Thyroid gland (tissue), 4 donors: ENCODE measurements around the gene USP17L22. TPM values are rescaled to one million over a fixed set of nuclear protein-coding genes. Genes with fewer than 3 reads are reported as not detected.
"Not testable (repeated sequence)": the region's sequence is repeated elsewhere in the genome, so short reads cannot be mapped to it uniquely, and the experiment has no call there.

Experiments
- DNase-seq, 2 donors: peaks; one replicate each; pipeline ENCODE4 v3.0.0-alpha.2; 2019
- H3K27ac ChIP-seq, 3 donors: fragments of 200-600 bp; sonication (generic); 1 replicate in 2 of 3; 2 replicates in 1 of 3; pipeline ENCODE4 v1.5.1; 2016 to 2019; ENCODE audit warnings: mild to moderate bottlenecking in 1 of 3, moderate library complexity in 1 of 3
- H3K27me3 ChIP-seq: fragments of 200-600 bp; sonication (generic); one replicate; pipeline ENCODE4 v1.5.1; 2019
- H3K36me3 ChIP-seq, 2 donors: fragments of 200-600 bp; sonication (generic); one replicate each; pipeline ENCODE4 v1.5.1; 2016 to 2019
- H3K4me1 ChIP-seq, 2 donors: fragments of 200-600 bp; sonication (generic); one replicate each; pipeline ENCODE4 v1.5.1; 2017 to 2019
- H3K4me3 ChIP-seq, 3 donors: fragments of 200-600 bp; sonication (generic); replicated peaks in 1 of 3; 1 replicate in 2 of 3; 2 replicates in 1 of 3; pipeline ENCODE4 v1.5.1; 2016; ENCODE audit warnings: mild to moderate bottlenecking in 1 of 3
- H3K9me3 ChIP-seq: fragments of 200-600 bp; sonication (generic); one replicate; pipeline ENCODE4 v1.5.1; 2017
- WGBS, 2 donors: methylation state at CpG; one replicate each; pipeline ENCODE4 v1.1.5; 2017; 5-methylcytosine and 5-hydroxymethylcytosine counted together
- intact Hi-C: fragments of 100-400 bp; cut with DNase I; formaldehyde crosslinking; loops from one replicate; pipeline ENCODE4 v1.15.1; 2023
- total RNA-seq, 4 donors: library from RNA; depleted of rRNA; stranded (reverse); fragments of >200 nt; gene quantifications; one replicate each; pipeline ENCODE4 v1.2.3, GENCODE V29; 2016

USP17L22 gene, protein sequence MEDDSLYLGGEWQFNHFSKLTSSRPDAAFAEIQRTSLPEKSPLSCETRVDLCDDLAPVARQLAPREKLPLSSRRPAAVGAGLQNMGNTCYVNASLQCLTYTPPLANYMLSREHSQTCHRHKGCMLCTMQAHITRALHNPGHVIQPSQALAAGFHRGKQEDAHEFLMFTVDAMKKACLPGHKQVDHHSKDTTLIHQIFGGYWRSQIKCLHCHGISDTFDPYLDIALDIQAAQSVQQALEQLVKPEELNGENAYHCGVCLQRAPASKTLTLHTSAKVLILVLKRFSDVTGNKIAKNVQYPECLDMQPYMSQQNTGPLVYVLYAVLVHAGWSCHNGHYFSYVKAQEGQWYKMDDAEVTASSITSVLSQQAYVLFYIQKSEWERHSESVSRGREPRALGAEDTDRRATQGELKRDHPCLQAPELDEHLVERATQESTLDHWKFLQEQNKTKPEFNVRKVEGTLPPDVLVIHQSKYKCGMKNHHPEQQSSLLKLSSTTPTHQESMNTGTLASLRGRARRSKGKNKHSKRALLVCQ
- not detected for total RNA-seq

DNA sequence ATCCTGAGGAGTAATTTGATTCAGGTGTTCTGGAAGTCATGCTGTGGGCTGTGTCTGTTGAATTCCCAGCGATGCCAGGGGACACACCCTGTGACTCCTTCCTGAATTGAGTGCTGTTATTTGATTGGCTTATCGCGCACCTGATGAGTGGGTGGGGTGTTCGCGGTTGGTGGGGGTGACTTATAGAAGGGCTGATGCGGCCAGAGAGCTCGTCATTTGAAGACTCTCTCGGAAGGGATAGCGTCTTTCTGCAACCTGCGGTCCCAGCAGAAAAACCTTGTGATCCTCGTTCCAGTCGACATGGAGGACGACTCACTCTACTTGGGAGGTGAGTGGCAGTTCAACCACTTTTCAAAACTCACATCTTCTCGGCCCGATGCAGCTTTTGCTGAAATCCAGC is at the start of gene USP17L22:
Gene USP17L22 (plus strand): TSS at position 301 of the 400 bp plus-strand sequence. CDS start 0 bp downstream, at position 301.
- intact Hi-C loops, H3K9me3 ChIP-seq, H3K4me3 ChIP-seq, H3K27me3 ChIP-seq, H3K27ac ChIP-seq, H3K36me3 ChIP-seq, DNase-seq, H3K4me1 ChIP-seq: not testable (repeated sequence)
- WGBS, 2 donors, result no CpG with 5 or more reads among the region's 15 CpGs

DNA sequence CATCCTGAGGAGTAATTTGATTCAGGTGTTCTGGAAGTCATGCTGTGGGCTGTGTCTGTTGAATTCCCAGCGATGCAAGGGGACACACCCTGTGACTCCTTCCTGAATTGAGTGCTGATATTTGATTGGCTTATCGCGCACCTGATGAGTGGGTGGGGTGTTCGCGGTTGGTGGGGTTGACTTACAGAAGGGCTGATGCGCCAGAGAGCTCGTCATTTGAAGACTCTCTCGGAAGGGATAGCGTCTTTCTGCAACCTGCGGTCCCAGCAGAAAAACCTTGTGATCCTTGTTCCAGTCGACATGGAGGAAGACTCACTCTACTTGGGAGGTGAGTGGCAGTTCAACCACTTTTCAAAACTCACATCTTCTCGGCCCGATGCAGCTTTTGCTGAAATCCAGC is 47.6 kb upstream of the USP17L22 start, which contains the start of gene USP17L12:
Gene USP17L12 (plus strand): TSS at position 301 of the 400 bp plus-strand sequence. CDS start 0 bp downstream, at position 301.
- H3K27me3 ChIP-seq, H3K4me1 ChIP-seq, H3K4me3 ChIP-seq, intact Hi-C loops, H3K27ac ChIP-seq, H3K9me3 ChIP-seq, DNase-seq, H3K36me3 ChIP-seq: not testable (repeated sequence)
- WGBS, 2 donors, result no CpG with 5 or more reads among the region's 13 CpGs

DNA sequence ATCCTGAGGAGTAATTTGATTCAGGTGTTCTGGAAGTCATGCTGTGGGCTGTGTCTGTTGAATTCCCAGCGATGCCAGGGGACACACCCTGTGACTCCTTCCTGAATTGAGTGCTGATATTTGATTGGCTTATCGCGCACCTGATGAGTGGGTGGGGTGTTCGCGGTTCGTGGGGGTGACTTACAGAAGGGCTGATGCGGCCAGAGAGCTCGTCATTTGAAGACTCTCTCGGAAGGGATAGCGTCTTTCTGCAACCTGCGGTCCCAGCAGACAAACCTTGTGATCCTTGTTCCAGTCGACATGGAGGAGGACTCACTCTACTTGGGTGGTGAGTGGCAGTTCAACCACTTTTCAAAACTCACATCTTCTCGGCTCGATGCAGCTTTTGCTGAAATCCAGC is 42.8 kb upstream of the USP17L22 start, which contains the start of gene USP17L13:
Gene USP17L13 (plus strand): TSS at position 301 of the 400 bp plus-strand sequence. CDS start 0 bp downstream, at position 301.
- H3K4me3 ChIP-seq, H3K4me1 ChIP-seq, H3K27ac ChIP-seq, H3K27me3 ChIP-seq, H3K9me3 ChIP-seq, H3K36me3 ChIP-seq, intact Hi-C loops, DNase-seq: not testable (repeated sequence)
- no CpG with 5 or more reads among the region's 14 CpGs for whole genome bisulfite sequencing, 2 donors

DNA sequence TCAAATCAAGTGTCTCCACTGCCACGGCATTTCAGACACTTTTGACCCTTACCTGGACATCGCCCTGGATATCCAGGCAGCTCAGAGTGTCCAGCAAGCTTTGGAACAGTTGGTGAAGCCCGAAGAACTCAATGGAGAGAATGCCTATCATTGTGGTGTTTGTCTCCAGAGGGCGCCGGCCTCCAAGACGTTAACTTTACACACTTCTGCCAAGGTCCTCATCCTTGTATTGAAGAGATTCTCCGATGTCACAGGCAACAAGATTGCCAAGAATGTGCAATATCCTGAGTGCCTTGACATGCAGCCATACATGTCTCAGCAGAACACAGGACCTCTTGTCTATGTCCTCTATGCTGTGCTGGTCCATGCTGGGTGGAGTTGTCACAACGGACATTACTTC is 37.2 kb upstream of the USP17L22 start:
- H3K9me3 ChIP-seq, H3K4me1 ChIP-seq, H3K27ac ChIP-seq, intact Hi-C loops, H3K27me3 ChIP-seq, H3K4me3 ChIP-seq, H3K36me3 ChIP-seq: not testable (repeated sequence)
- WGBS, 2 donors, result 82% methylated on average over 5 of the region's 8 CpGs; no CpG with 5 or more reads in 1 of the 2 donors
- DNase-seq, result peak in 1 of 2 donors; percentile 0

DNA sequence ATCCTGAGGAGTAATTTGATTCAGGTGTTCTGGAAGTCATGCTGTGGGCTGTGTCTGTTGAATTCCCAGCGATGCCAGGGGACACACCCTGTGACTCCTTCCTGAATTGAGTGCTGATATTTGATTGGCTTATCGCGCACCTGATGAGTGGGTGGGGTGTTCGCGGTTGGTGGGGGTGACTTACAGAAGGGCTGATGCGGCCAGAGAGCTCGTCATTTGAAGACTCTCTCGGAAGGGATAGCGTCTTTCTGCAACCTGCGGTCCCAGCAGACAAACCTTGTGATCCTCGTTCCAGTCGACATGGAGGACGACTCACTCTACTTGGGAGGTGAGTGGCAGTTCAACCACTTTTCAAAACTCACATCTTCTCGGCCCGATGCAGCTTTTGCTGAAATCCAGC is 33.3 kb upstream of the USP17L22 start, which contains the start of gene USP17L15:
Gene USP17L15 (plus strand): TSS at position 301 of the 400 bp plus-strand sequence. CDS start 0 bp downstream, at position 301.
- H3K27me3 ChIP-seq, H3K36me3 ChIP-seq, intact Hi-C loops, H3K9me3 ChIP-seq, H3K4me3 ChIP-seq, H3K27ac ChIP-seq, DNase-seq, H3K4me1 ChIP-seq: not testable (repeated sequence)
- no CpG with 5 or more reads among the region's 15 CpGs for WGBS, 2 donors

DNA sequence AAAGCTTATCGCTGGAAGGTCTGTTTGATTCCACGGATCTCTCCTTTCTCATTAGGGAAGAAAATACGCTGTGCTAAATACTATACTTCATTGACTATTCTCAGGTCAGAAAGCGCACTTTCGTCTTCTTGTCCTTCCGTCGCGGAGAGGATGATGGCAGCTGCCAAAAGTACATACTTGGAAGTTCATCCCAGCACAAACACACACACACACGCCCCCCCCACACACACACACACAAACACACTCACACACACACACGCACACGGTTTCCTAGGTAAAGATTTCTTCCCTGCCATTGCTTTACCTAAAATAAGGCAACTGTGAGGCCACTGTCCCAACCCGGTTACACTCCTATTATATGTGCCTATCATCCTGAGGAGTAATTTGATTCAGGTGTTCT is 29.0 kb upstream of the USP17L22 start:
- H3K27ac ChIP-seq, H3K36me3 ChIP-seq, H3K4me1 ChIP-seq, H3K4me3 ChIP-seq, intact Hi-C loops, H3K27me3 ChIP-seq, H3K9me3 ChIP-seq: not testable (repeated sequence)
- no CpG with 5 or more reads among the region's 12 CpGs for WGBS, 2 donors
- peak; percentile 2 for DNase-seq

DNA sequence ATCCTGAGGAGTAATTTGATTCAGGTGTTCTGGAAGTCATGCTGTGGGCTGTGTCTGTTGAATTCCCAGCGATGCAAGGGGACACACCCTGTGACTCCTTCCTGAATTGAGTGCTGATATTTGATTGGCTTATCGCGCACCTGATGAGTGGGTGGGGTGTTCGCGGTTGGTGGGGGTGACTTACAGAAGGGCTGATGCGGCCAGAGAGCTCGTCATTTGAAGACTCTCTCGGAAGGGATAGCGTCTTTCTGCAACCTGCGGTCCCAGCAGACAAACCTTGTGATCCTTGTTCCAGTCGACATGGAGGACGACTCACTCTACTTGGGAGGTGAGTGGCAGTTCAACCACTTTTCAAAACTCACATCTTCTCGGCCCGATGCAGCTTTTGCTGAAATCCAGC is 23.8 kb upstream of the USP17L22 start, which contains the start of gene USP17L17:
Gene USP17L17 (plus strand): TSS at position 301 of the 400 bp plus-strand sequence. CDS start 0 bp downstream, at position 301.
- H3K4me3 ChIP-seq, intact Hi-C loops: not testable (repeated sequence)

DNA sequence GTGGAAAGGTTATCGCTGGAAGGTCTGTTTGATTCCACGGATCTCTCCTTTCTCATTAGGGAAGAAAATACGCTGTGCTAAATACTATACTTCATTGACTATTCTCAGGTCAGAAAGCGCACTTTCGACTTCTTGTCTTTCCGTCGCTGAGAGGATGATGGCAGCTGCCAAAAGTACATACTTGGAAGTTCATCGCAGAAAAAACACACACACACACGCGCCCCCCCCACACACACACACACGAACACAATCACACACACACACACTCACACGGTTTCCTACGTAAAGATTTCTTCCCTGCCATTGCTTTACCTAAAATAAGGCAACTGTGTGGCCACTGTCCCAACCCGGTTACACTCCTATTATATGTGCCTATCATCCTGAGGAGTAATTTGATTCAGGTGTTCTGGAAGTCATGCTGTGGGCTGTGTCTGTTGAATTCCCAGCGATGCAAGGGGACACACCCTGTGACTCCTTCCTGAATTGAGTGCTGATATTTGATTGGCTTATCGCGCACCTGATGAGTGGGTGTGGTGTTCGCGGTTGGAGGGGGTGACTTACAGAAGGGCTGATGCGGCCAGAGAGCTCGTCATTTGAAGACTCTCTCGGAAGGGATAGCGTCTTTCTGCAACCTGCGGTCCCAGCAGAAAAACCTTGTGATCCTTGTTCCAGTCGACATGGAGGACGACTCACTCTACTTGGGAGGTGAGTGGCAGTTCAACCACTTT is 19.3 kb upstream of the USP17L22 start, which contains the start of gene USP17L18:
Gene USP17L18 (plus strand): TSS at position 678 of the 728 bp plus-strand sequence. CDS start 0 bp downstream, at position 678.
- not testable (repeated sequence) for H3K27me3 ChIP-seq, H3K9me3 ChIP-seq
- WGBS, 2 donors, result 91 to 92% methylated on average over 12 to 15 of the region's 26 CpGs

More for the DNA sequence above, 23.8 kb upstream of the USP17L22 start, which contains the start of gene USP17L17:
- not testable (repeated sequence) for H3K36me3 ChIP-seq, H3K27me3 ChIP-seq, H3K9me3 ChIP-seq, DNase-seq, H3K27ac ChIP-seq, H3K4me1 ChIP-seq
- WGBS, 2 donors, result 86 to 90% methylated on average over 7 to 12 of the region's 14 CpGs

DNA sequence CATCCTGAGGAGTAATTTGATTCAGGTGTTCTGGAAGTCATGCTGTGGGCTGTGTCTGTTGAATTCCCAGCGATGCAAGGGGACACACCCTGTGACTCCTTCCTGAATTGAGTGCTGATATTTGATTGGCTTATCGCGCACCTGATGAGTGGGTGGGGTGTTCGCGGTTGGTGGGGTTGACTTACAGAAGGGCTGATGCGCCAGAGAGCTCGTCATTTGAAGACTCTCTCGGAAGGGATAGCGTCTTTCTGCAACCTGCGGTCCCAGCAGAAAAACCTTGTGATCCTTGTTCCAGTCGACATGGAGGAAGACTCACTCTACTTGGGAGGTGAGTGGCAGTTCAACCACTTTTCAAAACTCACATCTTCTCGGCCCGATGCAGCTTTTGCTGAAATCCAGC is 14.3 kb upstream of the USP17L22 start, which contains the start of gene USP17L19:
Gene USP17L19 (plus strand): TSS at position 301 of the 400 bp plus-strand sequence. CDS start 0 bp downstream, at position 301.
- DNase-seq, intact Hi-C loops, H3K9me3 ChIP-seq, H3K27ac ChIP-seq, H3K36me3 ChIP-seq, H3K27me3 ChIP-seq, H3K4me3 ChIP-seq, H3K4me1 ChIP-seq: not testable (repeated sequence)
- WGBS, 2 donors, result no CpG with 5 or more reads among the region's 13 CpGs

More for the DNA sequence above, 19.3 kb upstream of the USP17L22 start, which contains the start of gene USP17L18:
- DNase-seq, result peak; percentile 1 to 3
- H3K36me3 ChIP-seq, H3K4me3 ChIP-seq, H3K27ac ChIP-seq, intact Hi-C loops, H3K4me1 ChIP-seq: not testable (repeated sequence)

DNA sequence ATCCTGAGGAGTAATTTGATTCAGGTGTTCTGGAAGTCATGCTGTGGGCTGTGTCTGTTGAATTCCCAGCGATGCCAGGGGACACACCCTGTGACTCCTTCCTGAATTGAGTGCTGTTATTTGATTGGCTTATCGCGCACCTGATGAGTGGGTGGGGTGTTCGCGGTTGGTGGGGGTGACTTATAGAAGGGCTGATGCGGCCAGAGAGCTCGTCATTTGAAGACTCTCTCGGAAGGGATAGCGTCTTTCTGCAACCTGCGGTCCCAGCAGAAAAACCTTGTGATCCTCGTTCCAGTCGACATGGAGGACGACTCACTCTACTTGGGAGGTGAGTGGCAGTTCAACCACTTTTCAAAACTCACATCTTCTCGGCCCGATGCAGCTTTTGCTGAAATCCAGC is 9.6 kb upstream of the USP17L22 start, which contains the start of gene USP17L20:
Gene USP17L20 (plus strand): TSS at position 301 of the 400 bp plus-strand sequence. CDS start 0 bp downstream, at position 301.
- not testable (repeated sequence) for H3K27ac ChIP-seq, H3K4me1 ChIP-seq
- no CpG with 5 or more reads among the region's 15 CpGs for WGBS, 2 donors

DNA sequence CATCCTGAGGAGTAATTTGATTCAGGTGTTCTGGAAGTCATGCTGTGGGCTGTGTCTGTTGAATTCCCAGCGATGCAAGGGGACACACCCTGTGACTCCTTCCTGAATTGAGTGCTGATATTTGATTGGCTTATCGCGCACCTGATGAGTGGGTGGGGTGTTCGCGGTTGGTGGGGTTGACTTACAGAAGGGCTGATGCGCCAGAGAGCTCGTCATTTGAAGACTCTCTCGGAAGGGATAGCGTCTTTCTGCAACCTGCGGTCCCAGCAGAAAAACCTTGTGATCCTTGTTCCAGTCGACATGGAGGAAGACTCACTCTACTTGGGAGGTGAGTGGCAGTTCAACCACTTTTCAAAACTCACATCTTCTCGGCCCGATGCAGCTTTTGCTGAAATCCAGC is 4.8 kb upstream of the USP17L22 start, which contains the start of gene USP17L21:
Gene USP17L21 (plus strand): TSS at position 301 of the 400 bp plus-strand sequence. CDS start 0 bp downstream, at position 301.
- H3K36me3 ChIP-seq, H3K27me3 ChIP-seq, H3K27ac ChIP-seq, DNase-seq, H3K9me3 ChIP-seq, intact Hi-C loops, H3K4me1 ChIP-seq, H3K4me3 ChIP-seq: not testable (repeated sequence)
- no CpG with 5 or more reads among the region's 13 CpGs for WGBS, 2 donors

More for the DNA sequence above, 9.6 kb upstream of the USP17L22 start, which contains the start of gene USP17L20:
- intact Hi-C loops, H3K4me3 ChIP-seq, H3K9me3 ChIP-seq, H3K36me3 ChIP-seq, DNase-seq, H3K27me3 ChIP-seq: not testable (repeated sequence)

DNA sequence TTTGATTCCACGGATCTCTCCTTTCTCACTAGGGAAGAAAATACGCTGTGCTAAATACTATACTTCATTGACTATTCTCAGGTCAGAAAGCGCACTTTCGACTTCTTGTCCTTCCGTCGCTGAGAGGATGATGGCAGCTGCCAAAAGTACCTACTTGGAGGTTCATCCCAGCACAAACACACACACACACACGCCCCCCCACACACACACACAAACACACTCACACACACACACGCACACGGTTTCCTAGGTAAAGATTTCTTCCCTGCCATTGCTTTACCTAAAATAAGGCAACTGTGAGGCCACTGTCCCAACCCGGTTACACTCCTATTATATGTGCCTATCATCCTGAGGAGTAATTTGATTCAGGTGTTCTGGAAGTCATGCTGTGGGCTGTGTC is 4.3 kb downstream of the USP17L22 start:
- H3K4me3 ChIP-seq, H3K4me1 ChIP-seq, H3K27ac ChIP-seq, H3K36me3 ChIP-seq, H3K9me3 ChIP-seq, H3K27me3 ChIP-seq, intact Hi-C loops: not testable (repeated sequence)
- WGBS, 2 donors, result 90 to 93% methylated on average over 8 of the region's 10 CpGs
- peak; percentile 8 to 41 for DNase-seq
